HG03571 (cell line): Measurements from ENCODE around the gene WNT3.
"Not testable (repeated sequence)": the region's sequence is repeated elsewhere in the genome, so short reads cannot be mapped to it uniquely, and the experiment has no call there.

ENCODE experiments used
- ATAC-seq: cut with Tn5 transposase; IDR thresholded peaks from one replicate; pipeline ENCODE4 v1.9.1; 2021; ENCODE audit not compliant: unreplicated experiment

Gene WNT3

DNA sequence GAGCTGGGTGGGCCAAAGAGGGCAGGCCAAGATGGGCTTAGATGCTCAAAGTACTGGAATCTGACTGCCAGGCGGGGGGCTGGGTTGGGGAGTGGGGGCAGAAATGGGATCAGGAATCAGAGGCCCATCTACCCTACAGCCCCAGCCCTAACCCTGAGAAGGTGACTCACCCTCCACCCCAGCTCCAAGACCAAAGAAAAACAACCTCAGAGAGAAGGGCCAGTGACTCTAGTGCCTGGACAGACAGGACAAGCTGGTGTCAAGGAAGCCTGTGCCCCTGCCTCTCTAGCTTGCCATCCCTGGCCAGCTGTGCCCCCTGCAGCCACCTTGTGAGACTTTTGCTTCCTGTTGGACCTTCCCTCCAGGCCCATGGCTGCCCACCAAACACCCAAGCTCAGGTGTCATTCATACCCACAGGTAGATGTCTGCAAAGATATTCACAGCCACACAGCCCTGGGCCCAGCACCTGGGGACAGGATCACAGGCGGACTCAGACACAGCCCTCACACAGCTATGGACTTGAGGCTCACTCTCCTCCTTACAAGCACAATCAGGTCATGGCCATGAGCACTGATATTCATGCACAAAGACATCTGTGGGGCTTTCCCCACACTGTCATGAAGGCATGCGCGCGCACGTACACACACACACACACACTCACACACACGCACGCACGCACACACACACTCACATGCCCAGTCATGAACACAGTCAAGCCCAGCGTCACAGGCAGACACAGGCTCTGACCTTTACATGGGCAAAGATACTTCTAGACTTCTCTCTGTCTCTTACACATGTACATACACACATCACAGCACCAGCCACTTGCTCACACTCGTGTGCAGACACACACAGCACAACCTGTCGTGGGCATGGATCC, 2.8 kb downstream of the WNT3 start:
- ATAC-seq, result no peak

DNA sequence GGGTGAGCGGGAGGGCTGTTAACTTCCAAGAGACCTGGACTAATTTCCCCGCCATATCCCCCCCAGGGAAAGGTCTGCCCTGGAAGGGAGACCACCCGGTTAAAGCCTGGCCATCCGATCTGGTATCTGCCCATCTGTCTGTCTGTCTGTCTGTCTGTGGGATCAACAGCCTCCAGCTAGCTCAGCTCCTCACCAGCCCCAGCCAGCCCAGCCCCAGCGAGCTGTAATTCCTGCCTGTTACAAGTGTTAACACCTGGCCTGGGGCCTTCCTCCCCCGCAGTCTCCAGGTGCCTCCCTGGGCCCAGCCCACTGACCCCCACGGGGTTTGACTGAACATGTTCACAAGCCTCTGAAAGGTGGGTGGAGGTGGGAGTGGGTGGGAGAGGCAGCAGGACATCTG, 4.0 kb downstream of the WNT3 start:
- ATAC-seq, result no peak

DNA sequence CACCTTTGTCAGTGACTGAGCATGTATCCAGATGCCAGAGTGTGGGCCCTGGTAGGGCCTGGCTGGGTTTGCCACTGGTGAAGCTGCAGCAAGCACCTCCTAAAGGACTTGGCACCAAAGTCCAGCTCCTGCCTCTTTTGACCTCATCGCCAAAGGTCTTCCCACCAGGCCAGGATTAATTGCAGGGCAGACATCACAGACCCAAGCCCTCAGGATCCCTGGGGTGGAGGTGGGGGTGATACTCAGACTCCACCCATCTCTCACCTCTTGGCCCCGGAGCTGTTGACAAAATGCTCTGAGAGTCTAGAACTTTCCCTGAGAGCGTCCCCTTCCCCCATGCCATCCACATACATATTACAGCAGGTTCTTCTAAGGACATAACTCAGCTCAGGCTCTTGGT, 4.6 kb downstream of the WNT3 start:
- ATAC-seq, result no peak

DNA sequence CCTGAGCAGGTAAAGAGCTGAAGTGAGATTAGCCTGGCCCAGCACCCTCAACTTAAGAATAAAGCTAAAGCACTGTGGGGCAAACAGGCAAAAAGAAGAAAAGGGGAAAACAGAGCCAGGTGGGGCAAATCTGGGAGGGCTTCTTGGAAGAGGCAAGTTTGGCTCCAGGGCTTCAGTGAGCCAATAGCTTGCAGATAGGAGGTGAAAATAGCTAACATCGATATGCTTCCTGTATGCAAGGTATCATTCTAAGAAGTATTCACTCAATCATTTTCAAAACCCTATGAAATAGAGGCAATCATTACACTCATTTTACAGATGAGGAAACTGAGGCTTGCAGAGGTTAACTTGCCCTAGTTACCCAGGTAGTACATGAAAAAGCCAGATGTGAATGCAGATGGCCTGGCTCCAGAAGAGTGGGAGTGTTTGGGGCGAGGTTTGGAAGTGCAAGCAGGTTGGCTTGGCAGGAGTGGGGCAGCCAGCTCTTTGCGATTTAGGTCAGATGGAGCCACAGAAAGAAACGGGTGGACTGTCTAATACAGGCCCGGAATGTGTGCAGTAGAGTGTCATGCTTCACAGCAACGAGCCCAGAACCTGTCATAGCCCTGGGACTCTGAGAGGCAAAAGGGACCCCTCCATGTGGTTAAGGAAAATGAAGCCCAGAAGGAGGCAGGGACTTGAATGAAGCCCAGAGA, 5.7 kb downstream of the WNT3 start:
- no peak for ATAC-seq

DNA sequence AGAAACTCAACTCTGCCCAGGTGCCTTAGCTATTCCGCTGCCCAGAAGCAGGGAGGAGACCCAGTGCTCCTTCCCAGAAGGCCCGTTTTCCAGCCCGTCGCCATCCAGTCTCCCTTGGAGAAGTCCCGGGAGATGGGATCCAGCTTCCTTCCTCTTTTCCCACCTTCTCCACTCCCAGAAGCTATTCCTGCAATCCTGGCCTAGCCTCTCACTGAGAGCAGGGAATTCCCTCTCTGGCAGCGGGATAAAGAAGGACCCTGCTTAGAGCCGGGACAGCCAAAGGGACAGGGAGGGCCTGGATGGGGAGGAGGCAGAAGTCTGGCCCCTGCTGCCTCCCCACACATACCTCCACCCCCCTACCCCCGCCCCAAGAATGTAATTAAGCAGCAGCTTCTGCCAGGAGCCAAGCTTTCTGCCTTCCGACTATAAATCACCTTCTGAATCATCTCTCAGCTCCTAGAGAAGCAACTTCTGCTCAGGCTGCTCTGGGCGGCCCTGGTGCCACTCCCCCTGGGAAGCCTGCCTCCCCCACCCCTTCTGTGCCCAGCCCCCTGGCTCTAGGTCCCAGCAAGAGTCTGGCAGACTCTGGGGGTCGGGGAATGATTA, 6.4 kb downstream of the WNT3 start:
- ATAC-seq, result no peak

DNA sequence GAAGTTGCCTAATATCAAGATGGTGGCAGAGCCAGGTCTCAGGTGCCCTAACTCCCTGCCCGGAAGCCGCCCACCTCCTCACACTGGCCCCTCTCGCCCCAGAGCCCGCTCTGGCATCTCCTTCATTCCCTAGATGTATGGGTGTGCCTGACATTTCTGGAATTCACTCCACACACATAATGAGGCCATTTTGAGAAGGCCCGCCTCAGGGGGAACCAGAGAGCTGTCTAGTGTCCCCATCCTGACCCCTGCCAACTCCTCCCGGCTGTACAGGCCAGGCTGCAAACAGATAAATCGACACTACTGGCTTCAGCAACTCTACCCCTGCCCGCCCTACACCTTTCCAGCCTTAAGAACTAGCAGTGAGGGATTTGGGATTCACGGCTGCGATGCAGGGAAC, 7.7 kb downstream of the WNT3 start:
- no peak for ATAC-seq

DNA sequence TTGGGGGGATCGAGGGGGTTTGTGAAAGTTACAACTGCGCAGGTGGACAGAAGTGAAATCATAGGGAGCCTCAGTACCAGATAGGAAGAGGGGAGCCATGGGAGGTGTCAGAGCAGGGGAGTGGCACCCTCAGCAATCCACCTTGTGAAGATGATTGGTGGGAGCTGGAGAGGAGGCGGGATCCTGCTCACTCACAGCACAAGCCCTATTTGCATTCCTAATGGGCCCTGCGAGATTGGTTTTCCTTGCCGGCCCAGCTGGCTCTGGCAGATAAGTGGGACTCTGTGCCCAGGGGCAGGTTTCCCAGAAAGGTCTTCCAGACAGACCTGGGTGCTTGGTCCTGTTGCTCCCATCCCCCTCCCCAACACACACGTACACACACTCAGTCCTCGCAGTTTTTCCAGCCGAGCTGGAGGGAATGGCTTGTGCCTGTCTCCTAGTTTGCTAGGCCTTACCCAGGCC, 9.4 kb downstream of the WNT3 start:
- no peak for ATAC-seq

DNA sequence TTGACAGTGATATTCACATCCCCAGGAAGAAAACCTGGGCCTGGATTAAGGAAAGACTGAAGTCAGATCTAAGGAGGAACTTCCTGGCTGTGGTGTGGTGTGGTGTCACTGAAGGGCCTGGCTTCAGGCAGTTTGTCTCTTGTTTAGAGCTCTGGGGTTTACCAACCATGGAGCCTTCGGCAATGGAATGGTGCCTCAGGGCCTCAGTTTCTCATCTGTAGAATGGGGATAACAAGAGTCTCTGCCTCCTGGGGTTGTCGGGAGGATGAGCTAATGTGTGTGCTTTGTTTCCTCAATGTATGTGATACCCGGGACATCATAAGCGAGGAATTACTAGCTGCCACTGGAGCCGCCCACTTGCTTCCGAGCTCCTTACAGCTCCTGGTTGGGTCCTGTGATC, 12.7 kb downstream of the WNT3 start:
- ATAC-seq, result no peak

DNA sequence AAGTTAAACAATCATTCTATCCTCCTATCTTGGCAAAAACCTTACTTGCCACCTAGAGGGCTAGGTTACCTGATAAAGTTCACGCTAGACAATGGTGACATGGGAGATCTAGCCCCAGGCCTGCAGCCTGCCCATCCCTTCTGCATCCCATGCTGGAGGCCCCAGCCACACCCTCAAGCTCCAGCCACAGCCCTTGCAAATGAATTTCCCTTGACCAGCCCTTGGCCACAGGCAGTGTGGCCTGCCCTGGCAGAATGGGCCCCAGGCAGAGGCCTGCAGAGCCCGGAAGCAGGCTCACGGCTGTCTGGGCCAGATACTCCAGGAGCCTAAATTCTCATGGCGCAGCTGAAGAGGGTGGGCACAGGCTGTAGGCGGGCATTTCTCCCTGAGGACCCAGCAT, 14.9 kb downstream of the WNT3 start:
- no peak for ATAC-seq

DNA sequence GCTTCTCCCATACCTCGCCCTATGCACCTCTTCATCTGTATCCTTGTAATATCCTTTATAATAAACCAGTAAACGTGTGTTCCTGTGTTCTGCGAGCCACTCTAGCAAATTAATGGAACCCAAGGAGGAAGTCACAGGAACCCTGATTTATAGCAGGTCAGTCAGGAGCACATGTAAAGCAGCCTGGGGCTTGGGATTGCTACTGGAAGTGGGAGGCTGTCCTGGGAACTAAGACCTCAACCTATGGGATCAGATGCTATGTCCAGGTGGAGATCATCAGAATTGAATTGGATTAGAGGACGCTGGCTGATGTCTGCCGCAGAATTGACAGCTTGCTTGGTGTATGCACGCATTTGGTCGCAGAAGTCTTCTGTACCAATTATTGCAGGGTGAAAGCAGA, 15.7 kb downstream of the WNT3 start:
- no peak for ATAC-seq

DNA sequence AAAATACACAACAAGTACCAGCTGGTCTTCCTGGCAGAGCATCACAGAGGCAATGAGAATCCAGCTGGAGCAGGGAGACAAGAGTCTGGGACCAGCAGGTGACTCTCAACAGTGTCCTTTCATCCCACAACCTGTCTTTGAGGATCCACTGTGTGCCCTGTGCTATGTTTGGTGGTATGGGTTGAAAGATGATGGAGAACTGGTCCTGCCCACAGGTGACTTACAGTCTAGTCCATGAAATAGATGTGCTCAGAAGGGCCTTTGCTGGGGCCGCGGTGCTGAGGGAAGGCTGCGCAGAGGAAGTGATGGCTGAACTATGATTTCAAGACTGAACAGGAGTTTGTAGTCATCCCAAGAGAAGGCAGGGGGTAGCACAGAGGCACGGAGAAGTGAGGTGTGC, 17.9 kb downstream of the WNT3 start:
- no peak for ATAC-seq

DNA sequence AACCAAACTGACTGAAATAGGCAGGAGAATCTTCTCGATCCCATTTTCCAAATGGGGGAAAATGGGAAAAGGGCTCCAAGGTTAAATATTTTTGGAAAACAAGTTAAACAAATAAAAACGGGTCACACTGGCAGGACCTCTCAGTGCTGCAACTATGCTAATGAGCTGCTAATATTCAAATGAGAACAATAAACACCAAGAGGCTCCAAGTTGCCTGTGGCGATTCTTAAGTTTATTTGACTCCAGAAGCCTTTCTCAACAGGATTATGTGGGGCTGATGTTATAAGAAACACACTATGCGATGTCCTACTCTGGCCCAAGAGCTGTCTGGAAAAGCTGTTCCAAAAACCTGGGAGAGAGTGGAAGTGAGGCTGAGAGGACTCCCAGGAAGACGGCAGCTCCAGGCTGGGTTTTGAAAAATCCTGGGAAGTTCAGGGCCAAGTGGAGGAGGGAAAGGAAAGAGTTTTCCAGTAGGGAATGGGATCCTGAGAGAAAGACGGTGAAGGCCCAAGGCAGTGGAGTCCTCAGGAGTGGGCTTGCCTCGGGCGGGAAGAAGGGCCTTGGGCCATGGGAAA, 21.4 kb downstream of the WNT3 start:
- ATAC-seq, result no peak

DNA sequence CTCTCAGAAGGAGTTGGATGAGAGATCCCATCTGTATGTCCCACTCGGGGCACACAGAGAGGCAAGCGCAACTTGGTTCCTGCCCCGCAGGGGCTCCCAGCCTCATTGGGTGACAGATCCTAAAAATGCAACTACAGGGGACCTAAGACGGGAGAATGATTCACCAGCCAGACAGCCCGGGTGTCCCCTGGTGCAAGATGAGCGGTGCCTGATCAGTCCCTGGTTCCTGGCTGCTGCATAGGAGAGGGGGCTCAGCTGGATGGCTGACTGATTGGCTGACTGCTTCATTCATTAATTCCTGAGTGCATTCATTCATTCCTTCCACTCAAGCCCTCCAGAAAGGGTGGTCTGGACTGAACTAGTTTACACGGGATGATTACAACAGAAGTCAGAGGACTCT, 22.0 kb downstream of the WNT3 start:
- ATAC-seq, result no peak

DNA sequence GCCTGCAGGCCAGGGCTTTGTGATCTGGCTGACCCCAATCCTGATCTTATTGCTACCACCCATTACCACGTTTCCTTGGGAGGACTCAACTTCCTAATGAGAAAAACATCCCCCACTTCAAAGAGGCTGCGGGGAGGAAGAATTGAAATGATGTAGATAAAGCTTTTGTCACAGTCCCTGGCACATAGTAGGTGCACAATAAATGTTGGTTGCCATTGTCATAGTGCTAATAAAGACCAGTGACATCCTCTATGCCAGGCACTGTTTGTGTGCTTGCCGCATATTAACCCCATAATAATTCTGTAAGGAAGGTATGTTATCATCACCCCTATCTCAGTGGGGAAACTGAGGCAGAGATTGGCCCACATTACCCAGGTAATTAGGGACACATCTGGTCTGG, 22.4 kb downstream of the WNT3 start:
- ATAC-seq, result no peak

DNA sequence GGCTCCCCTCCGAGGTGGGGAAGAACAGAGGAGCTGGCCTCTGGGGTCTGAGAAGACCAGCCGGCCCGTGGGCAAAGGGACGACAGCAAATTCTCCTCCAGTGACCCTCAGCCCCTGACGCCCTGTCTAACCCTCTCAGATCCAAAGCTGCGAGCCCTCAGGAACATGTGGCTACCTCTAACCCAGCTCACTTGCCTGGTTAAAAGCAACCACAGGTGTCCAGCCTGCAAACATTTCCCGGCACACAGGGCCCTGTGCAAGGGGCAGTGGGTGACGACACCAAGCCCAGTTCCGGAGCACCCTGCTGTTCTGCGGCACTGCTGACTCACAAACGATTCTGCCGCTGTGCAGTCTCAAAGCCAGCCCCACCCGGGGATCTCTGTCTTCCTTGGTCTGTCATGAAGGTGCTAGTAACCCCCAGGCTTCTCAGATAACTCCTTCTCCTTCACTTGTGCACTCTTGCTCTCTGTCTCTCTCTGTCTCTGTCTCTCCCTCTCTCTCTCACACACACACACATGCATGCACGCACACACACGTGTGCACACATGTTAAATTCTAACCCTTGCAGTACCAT, 23.0 kb downstream of the WNT3 start:
- no peak for ATAC-seq

DNA sequence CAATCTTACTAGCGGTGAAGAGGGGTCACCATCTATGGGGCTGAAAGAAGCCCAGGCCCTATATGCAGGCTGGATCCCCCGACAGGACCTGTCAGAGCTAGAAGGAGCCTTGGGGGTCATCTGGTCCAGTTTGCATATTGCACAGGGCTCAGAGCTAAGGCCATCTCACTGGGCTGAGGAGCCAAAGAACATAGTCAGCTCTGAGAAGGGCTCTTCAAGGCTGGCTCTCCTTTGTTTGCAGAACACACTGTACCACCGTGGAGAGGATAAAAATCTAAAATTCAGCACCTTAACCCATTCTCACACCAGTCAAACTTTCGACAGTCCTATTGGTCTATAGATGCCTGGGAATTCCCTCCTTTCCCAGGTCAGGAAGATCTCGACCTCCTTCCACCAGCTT, 24.2 kb downstream of the WNT3 start:
- no peak for ATAC-seq

DNA sequence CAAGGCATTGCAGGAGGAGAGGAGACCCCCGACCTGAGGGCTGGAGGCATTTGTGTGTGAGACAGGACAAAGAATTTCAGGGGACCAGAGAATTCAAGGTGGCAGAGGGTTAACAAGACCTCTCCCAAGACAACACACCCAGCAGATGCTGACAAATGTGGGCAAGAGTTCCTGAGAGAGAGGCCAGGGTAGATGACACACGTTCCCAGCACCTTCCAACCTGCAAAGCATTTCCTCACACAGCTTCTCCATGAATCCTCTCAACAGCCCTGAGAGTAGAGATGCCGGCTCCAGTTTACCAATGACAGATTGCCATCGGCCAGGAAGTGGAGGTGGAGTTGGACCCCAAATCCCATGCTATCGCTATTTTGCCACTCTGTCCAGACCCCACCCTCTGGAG, 25.0 kb downstream of the WNT3 start:
- no peak for ATAC-seq

DNA sequence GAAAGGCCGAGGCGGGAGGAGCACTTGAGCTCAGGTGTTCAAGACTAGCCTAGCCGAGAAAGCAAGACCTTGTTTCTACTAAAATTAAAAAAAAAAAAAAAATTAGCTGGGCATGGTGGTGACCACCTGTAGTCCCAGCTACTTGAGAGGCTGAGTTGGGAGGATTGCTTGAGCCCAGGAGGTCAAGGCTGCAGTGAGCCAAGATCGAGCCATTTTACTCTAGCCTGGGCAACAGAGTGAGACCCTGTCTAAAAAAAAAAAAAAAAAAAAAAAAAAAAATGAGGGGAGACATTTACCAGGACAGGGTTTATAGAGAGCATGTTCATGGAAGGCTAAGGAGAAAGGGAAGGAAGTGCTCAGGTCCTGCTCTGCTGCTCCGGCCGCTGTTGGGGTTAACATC, 25.5 kb downstream of the WNT3 start:
- ATAC-seq, result not testable (repeated sequence)

DNA sequence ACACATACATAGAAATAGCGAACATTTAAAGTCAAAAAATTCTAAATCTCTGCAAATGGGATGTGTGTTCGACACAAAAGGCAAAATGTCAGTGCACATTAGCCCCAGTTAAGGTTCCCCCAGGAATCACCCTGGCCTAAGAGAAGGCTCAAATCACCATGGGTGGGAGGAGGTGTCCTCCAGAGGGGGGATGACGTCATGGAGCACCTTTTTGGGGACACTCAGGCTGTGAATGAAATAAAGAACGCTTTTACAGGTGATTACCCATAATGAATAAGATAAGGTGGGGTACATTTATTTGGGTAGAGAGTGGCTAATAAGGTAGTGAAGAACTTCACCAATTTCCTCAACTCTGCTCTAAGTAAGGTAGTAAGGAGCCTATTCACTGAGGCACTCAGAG, 26.4 kb downstream of the WNT3 start:
- no peak for ATAC-seq

DNA sequence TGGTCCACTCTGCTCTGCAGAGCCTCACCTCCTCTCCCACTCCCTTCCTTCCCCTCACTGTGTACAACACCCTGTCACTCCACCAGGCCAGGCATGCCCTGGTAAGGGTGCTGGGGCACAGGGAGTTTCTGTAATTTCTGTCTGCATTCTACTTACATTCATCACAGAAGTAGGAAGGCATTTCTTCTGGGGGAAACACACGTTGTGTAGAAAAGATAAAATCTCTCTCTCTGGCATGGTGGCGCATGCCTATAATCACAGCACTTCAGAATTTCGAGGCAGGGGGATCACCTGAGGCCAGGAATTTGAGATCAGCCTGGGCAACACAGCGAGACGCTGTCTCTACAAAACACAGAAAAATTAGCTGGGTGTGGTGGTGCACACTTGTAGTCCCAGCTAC, 27.0 kb downstream of the WNT3 start:
- no peak for ATAC-seq

DNA sequence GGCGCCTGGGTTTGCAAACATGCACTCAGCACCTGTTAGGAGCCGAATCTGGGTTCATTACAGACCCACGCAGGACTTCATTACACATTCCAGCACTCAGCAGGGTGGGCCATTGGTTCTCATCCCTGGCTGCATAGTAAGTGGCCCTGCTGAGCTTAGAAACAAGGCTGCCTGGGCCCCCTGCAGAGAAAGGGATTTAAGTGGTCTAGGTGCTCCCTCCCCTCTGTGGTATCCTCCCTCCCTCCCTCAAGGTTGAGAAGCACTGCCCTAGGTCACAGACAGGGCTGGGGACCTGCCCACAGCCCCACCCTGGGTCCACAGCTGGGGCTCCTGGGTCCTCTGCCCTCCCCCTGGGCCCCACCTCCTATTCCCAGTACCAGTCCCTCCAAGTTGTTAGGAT, 28.3 kb downstream of the WNT3 start:
- no peak for ATAC-seq
